Progenitor cell of endocrine pancreas (in vitro differentiated cells): ENCODE results near the gene COL9A3. TPM values are rescaled to one million over a fixed set of nuclear protein-coding genes. Genes with fewer than 3 reads are reported as not detected.

Experiments used
- DNase-seq: peaks from one replicate; pipeline ENCODE4 v3.0.0; 2021; ENCODE audit warnings: low spot score; ENCODE audit not compliant: unreplicated experiment
- H3K27ac Mint-ChIP-seq: 2 replicates; pipeline ENCODE4 v1.8.0; 2021; ENCODE audit warnings: mild to moderate bottlenecking, moderate library complexity, mixed read lengths
- H3K27me3 Mint-ChIP-seq: 2 replicates; pipeline ENCODE4 v1.8.0; 2021; ENCODE audit warnings: mixed read lengths
- H3K36me3 Mint-ChIP-seq: 2 replicates; pipeline ENCODE4 v1.8.0; 2022; ENCODE audit warnings: mixed read lengths; ENCODE audit not compliant: insufficient read depth
- H3K4me1 Mint-ChIP-seq: 2 replicates; pipeline ENCODE4 v1.8.0; 2021; ENCODE audit warnings: low read depth, mixed read lengths
- H3K4me3 Mint-ChIP-seq: 2 replicates; pipeline ENCODE4 v1.8.0; 2021; ENCODE audit warnings: low read depth, mild to moderate bottlenecking, moderate library complexity, mixed read lengths
- H3K9me3 Mint-ChIP-seq: 2 replicates; pipeline ENCODE4 v1.8.0; 2021; ENCODE audit warnings: low read depth, mixed read lengths
- CTCF ChIP-seq: fragments of 200-600 bp; sonication (generic); IDR thresholded peaks from one replicate; pipeline ENCODE4 v1.5.0; 2021; ENCODE audit warnings: antibody characterized with exemption, mild to moderate bottlenecking; ENCODE audit not compliant: unreplicated experiment
- total RNA-seq: library from RNA; stranded (reverse); gene quantifications from 2 replicates; pipeline ENCODE4 v1.2.1, GENCODE V29; 2021

The COL9A3 gene
- total RNA-seq, 1 donor from 2014 or later = 81.5 TPM

GRCh38 chr20:62770111-62770910 is 46.5 kb upstream of the COL9A3 start:
- Mint-ChIP-seq H3K9me3 (no peaks in the 10 kb centered on the region), H3K4me3 (no peak overlapping the region), H3K27ac (no peak overlapping the region), H3K27me3 (peaks cover 27% of the 10 kb centered on the region), H3K4me1 (peaks cover 14% of the 10 kb centered on the region), H3K36me3 (no peaks in the 10 kb centered on the region)
- TF ChIP-seq CTCF = no peak
- DNase-seq = no peak

- H3K27me3 Mint-ChIP-seq = peaks cover 31% of the 10 kb centered on the region
- no peak for TF ChIP-seq CTCF
- no peak overlapping the region for H3K4me3 Mint-ChIP-seq
- H3K27ac Mint-ChIP-seq = no peak overlapping the region
- no peaks in the 10 kb centered on the region for H3K36me3 Mint-ChIP-seq
- H3K4me1 Mint-ChIP-seq = peaks cover 14% of the 10 kb centered on the region
- DNase-seq = no peak
- no peaks in the 10 kb centered on the region for H3K9me3 Mint-ChIP-seq
Observed at GRCh38 chr20:62770916-62771315, 45.9 kb upstream of the COL9A3 start.

GRCh38 chr20:62771396-62772102 is 45.3 kb upstream of the COL9A3 start:
- peaks cover 14% of the 10 kb centered on the region for H3K4me1 Mint-ChIP-seq
- no peaks in the 10 kb centered on the region for H3K36me3 Mint-ChIP-seq
- TF ChIP-seq CTCF = no peak
- no peaks in the 10 kb centered on the region for H3K9me3 Mint-ChIP-seq
- peaks cover 30% of the 10 kb centered on the region for H3K27me3 Mint-ChIP-seq
- DNase-seq = no peak
- no peak overlapping the region for H3K27ac Mint-ChIP-seq
- H3K4me3 Mint-ChIP-seq = no peak overlapping the region

GRCh38 chr20:62772103-62772611 is 44.7 kb upstream of the COL9A3 start:
- Mint-ChIP-seq H3K27me3 (peaks cover 27% of the 10 kb centered on the region), H3K9me3 (no peaks in the 10 kb centered on the region), H3K36me3 (no peaks in the 10 kb centered on the region), H3K27ac (no peak overlapping the region), H3K4me3 (no peak overlapping the region), H3K4me1 (peaks cover 14% of the 10 kb centered on the region)
- no peak for DNase-seq
- TF ChIP-seq CTCF = no peak

GRCh38 chr20:62772619-62772989 is 44.2 kb upstream of the COL9A3 start:
- Mint-ChIP-seq H3K27ac (no peak overlapping the region), H3K4me3 (no peak overlapping the region), H3K36me3 (no peaks in the 10 kb centered on the region), H3K9me3 (no peaks in the 10 kb centered on the region), H3K27me3 (peaks cover 27% of the 10 kb centered on the region), H3K4me1 (peaks cover 14% of the 10 kb centered on the region)
- no peak for TF ChIP-seq CTCF
- DNase-seq = no peak
